Neuronal stem cell (in vitro differentiated cells): Measurements from ENCODE around the gene SEMA6A.

Source experiments
- DNase-seq: peaks from one replicate; pipeline ENCODE4 v3.0.0-alpha.2; 2013; ENCODE audit warnings: low spot score
- H2AFZ ChIP-seq: one replicate; pipeline ENCODE4 v1.6.1; 2013; ENCODE audit warnings: mild to moderate bottlenecking, low read length, inconsistent platforms
- H2AK5ac ChIP-seq: 2 replicates; pipeline ENCODE4 v1.6.1; 2013; ENCODE audit warnings: low read depth, mild to moderate bottlenecking, inconsistent platforms, low read length, moderate library complexity, mixed read lengths
- H2BK120ac ChIP-seq: 2 replicates; pipeline ENCODE4 v1.6.1; 2013; ENCODE audit warnings: low read depth, mild to moderate bottlenecking, inconsistent platforms, low read length, moderate library complexity, mixed read lengths
- H2BK12ac ChIP-seq: one replicate; pipeline ENCODE4 v1.6.1; 2013; ENCODE audit warnings: low read length, inconsistent platforms
- H2BK15ac ChIP-seq: 2 replicates; pipeline ENCODE4 v1.6.1; 2013; ENCODE audit warnings: mild to moderate bottlenecking, low read length, inconsistent platforms, mixed read lengths
- H2BK5ac ChIP-seq: one replicate; pipeline ENCODE4 v1.6.1; 2013; ENCODE audit warnings: inconsistent platforms, mild to moderate bottlenecking, low read length, moderate library complexity
- H3K14ac ChIP-seq: one replicate; pipeline ENCODE4 v1.6.1; 2013; ENCODE audit warnings: low read length, inconsistent platforms
- H3K18ac ChIP-seq: 2 replicates; pipeline ENCODE4 v1.6.1; 2013; ENCODE audit warnings: low read length, inconsistent platforms
- H3K23ac ChIP-seq: 2 replicates; pipeline ENCODE4 v1.6.1; 2013; ENCODE audit warnings: low read depth, mild to moderate bottlenecking, mixed read lengths, low read length, inconsistent platforms; ENCODE audit not compliant: poor library complexity
- H3K27ac ChIP-seq: replicated peaks from 3 replicates; pipeline ENCODE4 v1.5.1; 2013; ENCODE audit warnings: low read length, inconsistent platforms
- H3K27me3 ChIP-seq, 3 experiments: 2 replicates each; pipeline ENCODE4 v1.6.1; 2013; ENCODE audit warnings: low read length in 3 of 3, mild to moderate bottlenecking in 2 of 3, inconsistent platforms in 1 of 3, low read depth in 1 of 3, mixed read lengths in 1 of 3, moderate library complexity in 1 of 3; ENCODE audit not compliant: control insufficient read depth in 3 of 3, insufficient read depth in 3 of 3
- H3K36me3 ChIP-seq, 2 donors: replicated peaks in 1 of 2; 2 replicates each; pipeline ENCODE4 v1.6.1; 2013; ENCODE audit warnings: low read length in 2 of 2; ENCODE audit not compliant: control insufficient read depth in 2 of 2, insufficient read depth in 2 of 2
- H3K4ac ChIP-seq: 2 replicates; pipeline ENCODE4 v1.6.1; 2013; ENCODE audit warnings: inconsistent platforms, mild to moderate bottlenecking, low read length, moderate library complexity
- H3K4me1 ChIP-seq, 2 donors: 1 replicate in 1 of 2; 2 replicates in 1 of 2; pipeline ENCODE4 v1.6.1; 2013; ENCODE audit warnings: low read length in 2 of 2, low read depth in 1 of 2; ENCODE audit not compliant: control insufficient read depth in 2 of 2, insufficient read depth in 1 of 2
- H3K4me2 ChIP-seq: one replicate; pipeline ENCODE4 v1.6.1; 2013; ENCODE audit warnings: mild to moderate bottlenecking, low read length, inconsistent platforms; ENCODE audit not compliant: insufficient read depth, poor library complexity, severe bottlenecking
- H3K4me3 ChIP-seq, 2 donors: 2 replicates each; pipeline ENCODE4 v1.5.1; 2013; ENCODE audit warnings: low read length in 2 of 2, mild to moderate bottlenecking in 2 of 2, inconsistent platforms in 1 of 2, moderate library complexity in 1 of 2
- H3K79me1 ChIP-seq: one replicate; pipeline ENCODE4 v1.6.1; 2013; ENCODE audit warnings: low read depth, mild to moderate bottlenecking, inconsistent platforms, low read length, moderate library complexity
- H3K9ac ChIP-seq: one replicate; pipeline ENCODE4 v1.6.1; 2013; ENCODE audit warnings: mild to moderate bottlenecking, low read depth, low read length, inconsistent platforms; ENCODE audit not compliant: poor library complexity
- H3K9me3 ChIP-seq, 2 donors: replicated peaks in 1 of 2; 2 replicates each; pipeline versions ENCODE3 to v1.6.1; 2013; ENCODE audit warnings: low read length in 2 of 2, mild to moderate bottlenecking in 2 of 2, inconsistent platforms in 1 of 2, low read depth in 1 of 2, mixed read lengths in 1 of 2, moderate library complexity in 1 of 2; ENCODE audit not compliant: control insufficient read depth in 2 of 2, insufficient read depth in 1 of 2
- H4K8ac ChIP-seq: one replicate; pipeline ENCODE4 v1.6.1; 2013; ENCODE audit warnings: low read depth, mild to moderate bottlenecking, inconsistent platforms, low read length, moderate library complexity
- H4K91ac ChIP-seq: one replicate; pipeline ENCODE4 v1.6.1; 2013; ENCODE audit warnings: low read length, low read depth, mild to moderate bottlenecking, inconsistent platforms; ENCODE audit not compliant: poor library complexity
- WGBS, 2 donors: extraction: QIAGEN DNeasy Blood & Tissue Kit; methylation state at CpG; one replicate each; pipeline ENCODE4 v1.1.7; 2013; ENCODE audit warnings: missing lambda C conversion rate in 2 of 2, mixed read lengths in 1 of 2; ENCODE audit not compliant: insufficient read length in 2 of 2, insufficient replicate concordance in 1 of 2; ENCODE audit errors: extremely low coverage in 2 of 2; 5-methylcytosine and 5-hydroxymethylcytosine counted together

SEMA6A gene

GRCh38 chr5:116423587-116424257, 150.9 kb downstream of the SEMA6A start:
- Histone ChIP-seq H3K23ac (no peak overlapping the region), H3K27me3 (no peaks in the 10 kb centered on the region), H3K4me2 (no peak overlapping the region), H2BK120ac (no peak overlapping the region), H3K18ac (no peak overlapping the region), H3K4ac (no peak overlapping the region), H3K27ac (no peak overlapping the region), H3K4me3 (no peak overlapping the region), H2BK5ac (no peak overlapping the region), H2BK15ac (no peak overlapping the region), H3K9ac (no peak overlapping the region), H2AK5ac (no peak overlapping the region), H4K91ac (no peak overlapping the region), H2BK12ac (no peak overlapping the region), H3K4me1 (no peaks in the 10 kb centered on the region), H2AFZ (no peak overlapping the region), H3K9me3 (no peaks in the 10 kb centered on the region), H4K8ac (no peak overlapping the region), H3K14ac (no peak overlapping the region), H3K36me3 (no peaks in the 10 kb centered on the region), H3K79me1 (no peaks in the 10 kb centered on the region)
- WGBS, 2 donors: no CpG with 5 or more reads among the region's 5 CpGs
- no peak for DNase-seq

DNA sequence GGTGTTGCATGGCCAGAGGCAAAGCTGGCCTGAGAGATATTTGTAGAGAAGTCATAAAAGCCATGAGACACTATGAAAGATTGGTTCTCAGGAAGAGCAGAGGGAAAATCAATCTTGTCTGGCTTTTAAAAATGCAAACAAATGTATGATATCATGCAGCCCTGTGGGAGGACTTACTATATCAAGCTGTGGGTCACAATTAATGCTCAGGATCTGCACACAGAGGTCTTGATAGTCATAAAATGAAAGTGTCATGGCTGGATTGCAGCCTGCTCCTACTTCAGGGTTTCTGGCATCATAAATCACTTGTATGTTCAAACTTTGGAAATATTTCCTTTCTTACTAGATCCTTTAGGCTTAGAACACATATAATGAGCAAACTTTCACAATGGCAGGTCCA, 151.5 kb downstream of the SEMA6A start:
- Histone ChIP-seq H3K27ac (no peak overlapping the region), H3K4me1 (no peaks in the 10 kb centered on the region), H2BK12ac (no peak overlapping the region), H2BK120ac (no peak overlapping the region), H3K14ac (no peak overlapping the region), H3K18ac (no peak overlapping the region), H3K36me3 (no peaks in the 10 kb centered on the region), H3K9me3 (no peaks in the 10 kb centered on the region), H3K79me1 (no peaks in the 10 kb centered on the region), H3K4me3 (no peak overlapping the region), H2AFZ (no peak overlapping the region), H2BK5ac (no peak overlapping the region), H4K8ac (no peak overlapping the region), H3K4me2 (no peak overlapping the region), H3K4ac (no peak overlapping the region), H4K91ac (no peak overlapping the region), H2BK15ac (no peak overlapping the region), H3K23ac (no peak overlapping the region), H3K27me3 (no peaks in the 10 kb centered on the region), H2AK5ac (no peak overlapping the region), H3K9ac (no peak overlapping the region)
- DNase-seq: no peak

GRCh38 chr5:116421080-116421629, 153.5 kb downstream of the SEMA6A start:
- Histone ChIP-seq H2BK5ac (no peak overlapping the region), H3K36me3 (no peaks in the 10 kb centered on the region), H3K4me3 (no peak overlapping the region), H2BK12ac (no peak overlapping the region), H3K18ac (no peak overlapping the region), H3K27me3 (no peaks in the 10 kb centered on the region), H4K91ac (no peak overlapping the region), H3K4me1 (no peaks in the 10 kb centered on the region), H4K8ac (no peak overlapping the region), H3K23ac (no peak overlapping the region), H3K27ac (no peak overlapping the region), H2BK15ac (no peak overlapping the region), H3K9ac (no peak overlapping the region), H3K4me2 (no peak overlapping the region), H2AFZ (no peak overlapping the region), H3K9me3 (no peaks in the 10 kb centered on the region), H2AK5ac (no peak overlapping the region), H2BK120ac (no peak overlapping the region), H3K14ac (no peak overlapping the region), H3K79me1 (no peaks in the 10 kb centered on the region), H3K4ac (no peak overlapping the region)
- no CpG with 5 or more reads among the region's 5 CpGs for WGBS, 2 donors
- DNase-seq: no peak

GRCh38 chr5:116420540-116420939, 154.1 kb downstream of the SEMA6A start:
- no peak overlapping the region for H3K4me3 ChIP-seq
- no CpG with 5 or more reads among the region's 4 CpGs for whole genome bisulfite sequencing, 2 donors

More at GRCh38 chr5:116420540-116420939, 154.1 kb downstream of the SEMA6A start:
- DNase-seq: no peak
- Histone ChIP-seq H4K8ac (no peak overlapping the region), H2BK12ac (no peak overlapping the region), H3K27ac (no peak overlapping the region), H3K9me3 (no peaks in the 10 kb centered on the region), H3K14ac (no peak overlapping the region), H3K9ac (no peak overlapping the region), H2BK15ac (no peak overlapping the region), H4K91ac (no peak overlapping the region), H3K23ac (no peak overlapping the region), H3K36me3 (no peaks in the 10 kb centered on the region), H3K4ac (no peak overlapping the region), H2BK5ac (no peak overlapping the region), H3K4me1 (no peaks in the 10 kb centered on the region), H3K18ac (no peak overlapping the region), H3K79me1 (no peaks in the 10 kb centered on the region), H3K4me2 (no peak overlapping the region), H3K27me3 (no peaks in the 10 kb centered on the region), H2AK5ac (no peak overlapping the region), H2AFZ (no peak overlapping the region), H2BK120ac (no peak overlapping the region)
